HEK293 (cell line): ENCODE data around the gene ACAN.

Source experiments
- TCF7L2 ChIP-seq: IDR thresholded peaks from 2 replicates; pipeline ENCODE4 v1.6.1; 2011; ENCODE audit warnings: low read depth, mild to moderate bottlenecking, inconsistent platforms, low read length, moderate library complexity, borderline replicate concordance
- ZBTB7A ChIP-seq: fragments of 450-650 bp; formaldehyde crosslinking; IDR thresholded peaks from 2 replicates; pipeline ENCODE4 v1.5.1; 2016; ENCODE audit warnings: low read depth, missing biosample characterization, missing genetic modification characterization
- ZNF132 ChIP-seq: fragments of 450-650 bp; formaldehyde crosslinking; IDR thresholded peaks from 2 replicates; pipeline ENCODE4 v1.5.1; 2017; ENCODE audit warnings: missing biosample characterization, missing genetic modification characterization, borderline replicate concordance
- ZNF510 ChIP-seq: fragments of 450-650 bp; formaldehyde crosslinking; IDR thresholded peaks from 2 replicates; pipeline ENCODE4 v1.5.1; 2018; ENCODE audit warnings: mild to moderate bottlenecking, missing genetic modification characterization, missing biosample characterization; ENCODE audit not compliant: insufficient replicate concordance
- ZNF670 ChIP-seq: fragments of 450-650 bp; formaldehyde crosslinking; IDR thresholded peaks from 2 replicates; pipeline ENCODE4 v1.5.1; 2016; ENCODE audit warnings: missing biosample characterization, missing genetic modification characterization, low read depth
- TF ChIP-seq, protein P1 (sequence below): fragments of 450-650 bp; formaldehyde crosslinking; IDR thresholded peaks from 2 replicates; pipeline ENCODE4 v1.5.1; 2016; ENCODE audit warnings: missing biosample characterization, missing genetic modification characterization
- TF ChIP-seq, protein P2 (sequence below): fragments of 450-650 bp; formaldehyde crosslinking; IDR thresholded peaks from 2 replicates; pipeline ENCODE4 v1.5.1; 2016; ENCODE audit warnings: missing biosample characterization, missing genetic modification characterization, low read depth

DNA sequence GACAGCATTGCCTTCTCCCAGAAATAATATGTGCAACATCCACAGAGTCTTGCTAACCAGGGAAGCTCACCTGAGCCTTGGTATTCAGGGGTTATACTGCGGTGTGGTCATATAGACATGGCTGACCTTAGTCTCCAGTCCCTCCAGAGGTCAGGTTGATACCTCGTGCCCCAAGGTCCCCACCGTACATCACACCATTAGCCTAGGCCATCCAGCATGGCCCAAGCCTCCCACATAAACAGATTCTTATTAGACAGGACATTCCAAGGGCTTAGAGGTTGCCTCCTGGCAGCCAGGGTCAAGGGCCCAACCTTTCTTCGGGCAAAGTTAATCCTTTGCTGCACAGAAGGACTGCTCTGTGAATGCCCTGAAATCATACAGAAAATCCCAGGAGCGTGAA, 18.8 kb downstream of the ACAN start:
- TF ChIP-seq ZBTB7A (tag by site-specific recombination): no peak
- no peak for TF ChIP-seq ZNF132 (tag by site-specific recombination)
- TF ChIP-seq, protein P1, sequence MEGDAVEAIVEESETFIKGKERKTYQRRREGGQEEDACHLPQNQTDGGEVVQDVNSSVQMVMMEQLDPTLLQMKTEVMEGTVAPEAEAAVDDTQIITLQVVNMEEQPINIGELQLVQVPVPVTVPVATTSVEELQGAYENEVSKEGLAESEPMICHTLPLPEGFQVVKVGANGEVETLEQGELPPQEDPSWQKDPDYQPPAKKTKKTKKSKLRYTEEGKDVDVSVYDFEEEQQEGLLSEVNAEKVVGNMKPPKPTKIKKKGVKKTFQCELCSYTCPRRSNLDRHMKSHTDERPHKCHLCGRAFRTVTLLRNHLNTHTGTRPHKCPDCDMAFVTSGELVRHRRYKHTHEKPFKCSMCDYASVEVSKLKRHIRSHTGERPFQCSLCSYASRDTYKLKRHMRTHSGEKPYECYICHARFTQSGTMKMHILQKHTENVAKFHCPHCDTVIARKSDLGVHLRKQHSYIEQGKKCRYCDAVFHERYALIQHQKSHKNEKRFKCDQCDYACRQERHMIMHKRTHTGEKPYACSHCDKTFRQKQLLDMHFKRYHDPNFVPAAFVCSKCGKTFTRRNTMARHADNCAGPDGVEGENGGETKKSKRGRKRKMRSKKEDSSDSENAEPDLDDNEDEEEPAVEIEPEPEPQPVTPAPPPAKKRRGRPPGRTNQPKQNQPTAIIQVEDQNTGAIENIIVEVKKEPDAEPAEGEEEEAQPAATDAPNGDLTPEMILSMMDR (tag by site-specific recombination): no peak
- TF ChIP-seq TCF7L2: no peak
- TF ChIP-seq, protein P2, sequence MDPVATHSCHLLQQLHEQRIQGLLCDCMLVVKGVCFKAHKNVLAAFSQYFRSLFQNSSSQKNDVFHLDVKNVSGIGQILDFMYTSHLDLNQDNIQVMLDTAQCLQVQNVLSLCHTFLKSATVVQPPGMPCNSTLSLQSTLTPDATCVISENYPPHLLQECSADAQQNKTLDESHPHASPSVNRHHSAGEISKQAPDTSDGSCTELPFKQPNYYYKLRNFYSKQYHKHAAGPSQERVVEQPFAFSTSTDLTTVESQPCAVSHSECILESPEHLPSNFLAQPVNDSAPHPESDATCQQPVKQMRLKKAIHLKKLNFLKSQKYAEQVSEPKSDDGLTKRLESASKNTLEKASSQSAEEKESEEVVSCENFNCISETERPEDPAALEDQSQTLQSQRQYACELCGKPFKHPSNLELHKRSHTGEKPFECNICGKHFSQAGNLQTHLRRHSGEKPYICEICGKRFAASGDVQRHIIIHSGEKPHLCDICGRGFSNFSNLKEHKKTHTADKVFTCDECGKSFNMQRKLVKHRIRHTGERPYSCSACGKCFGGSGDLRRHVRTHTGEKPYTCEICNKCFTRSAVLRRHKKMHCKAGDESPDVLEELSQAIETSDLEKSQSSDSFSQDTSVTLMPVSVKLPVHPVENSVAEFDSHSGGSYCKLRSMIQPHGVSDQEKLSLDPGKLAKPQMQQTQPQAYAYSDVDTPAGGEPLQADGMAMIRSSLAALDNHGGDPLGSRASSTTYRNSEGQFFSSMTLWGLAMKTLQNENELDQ (tag by site-specific recombination): no peak
- TF ChIP-seq ZNF510 (tag by site-specific recombination): no peak
- no peak for TF ChIP-seq ZNF670 (tag by site-specific recombination)
